ENCODE results near the gene PTH1R.

DNA sequence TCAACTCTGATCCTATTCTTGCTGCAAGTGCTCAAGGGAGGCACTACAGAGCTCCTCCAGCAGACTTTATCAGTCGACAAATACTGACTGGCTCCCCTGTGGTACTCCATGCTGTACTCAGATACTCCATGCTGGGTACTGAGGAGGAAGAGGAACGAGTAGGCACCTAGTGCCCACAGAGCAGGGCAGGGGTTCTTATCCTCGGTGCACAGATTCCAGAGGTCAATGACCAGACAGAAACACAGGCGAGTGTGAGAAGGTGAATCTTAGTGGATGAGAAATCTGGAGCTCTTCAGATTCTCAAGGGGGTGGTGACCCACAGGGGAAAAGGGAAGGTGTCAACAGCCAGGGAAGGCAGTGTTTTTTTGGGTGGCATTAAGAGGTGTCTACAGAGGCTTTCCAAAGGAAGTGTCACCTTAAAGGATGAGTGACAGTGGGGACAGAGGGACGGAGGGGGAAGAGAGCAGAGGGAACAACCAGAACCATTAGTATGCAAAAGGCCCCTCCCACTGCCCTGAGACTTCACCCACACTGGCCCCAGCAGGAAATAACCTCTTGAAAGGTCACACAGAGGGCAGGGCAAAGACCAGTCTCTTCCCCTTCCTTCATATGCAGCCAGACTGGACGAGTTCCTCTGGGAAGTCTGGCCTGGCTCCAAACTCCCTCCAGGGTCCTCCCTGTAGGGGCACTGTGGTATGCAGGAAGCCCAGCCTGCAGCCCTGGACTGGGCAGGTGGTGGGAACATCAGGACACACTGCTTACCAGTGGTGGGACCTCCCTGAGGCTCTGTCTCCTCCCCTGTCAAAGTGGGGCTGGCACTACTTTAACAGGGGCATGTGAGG lies 71.5 kb downstream of the PTH1R start:
- TF ChIP-seq EGR1 (IDR thresholded peaks at IDR 0.05; ENCODE audit: low read depth), result no peak
- TF ChIP-seq, protein P1, sequence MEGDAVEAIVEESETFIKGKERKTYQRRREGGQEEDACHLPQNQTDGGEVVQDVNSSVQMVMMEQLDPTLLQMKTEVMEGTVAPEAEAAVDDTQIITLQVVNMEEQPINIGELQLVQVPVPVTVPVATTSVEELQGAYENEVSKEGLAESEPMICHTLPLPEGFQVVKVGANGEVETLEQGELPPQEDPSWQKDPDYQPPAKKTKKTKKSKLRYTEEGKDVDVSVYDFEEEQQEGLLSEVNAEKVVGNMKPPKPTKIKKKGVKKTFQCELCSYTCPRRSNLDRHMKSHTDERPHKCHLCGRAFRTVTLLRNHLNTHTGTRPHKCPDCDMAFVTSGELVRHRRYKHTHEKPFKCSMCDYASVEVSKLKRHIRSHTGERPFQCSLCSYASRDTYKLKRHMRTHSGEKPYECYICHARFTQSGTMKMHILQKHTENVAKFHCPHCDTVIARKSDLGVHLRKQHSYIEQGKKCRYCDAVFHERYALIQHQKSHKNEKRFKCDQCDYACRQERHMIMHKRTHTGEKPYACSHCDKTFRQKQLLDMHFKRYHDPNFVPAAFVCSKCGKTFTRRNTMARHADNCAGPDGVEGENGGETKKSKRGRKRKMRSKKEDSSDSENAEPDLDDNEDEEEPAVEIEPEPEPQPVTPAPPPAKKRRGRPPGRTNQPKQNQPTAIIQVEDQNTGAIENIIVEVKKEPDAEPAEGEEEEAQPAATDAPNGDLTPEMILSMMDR (IDR thresholded peaks at IDR 0.05 in 2 of 3, conservative IDR thresholded peaks at IDR 0.05 in 1 of 3; ENCODE audit: borderline replicate concordance in 1 of 3, insufficient read depth in 1 of 3, low read depth in 2 of 3, low read length in 2 of 3), result no peak
- no peak for TF ChIP-seq POLR2AphosphoS5 (IDR thresholded peaks at IDR 0.05; ENCODE audit: low read depth, low read length)
- TF ChIP-seq EZH2phosphoT487 (IDR thresholded peaks at IDR 0.05; ENCODE audit: borderline replicate concordance), result no peak
- no peak for TF ChIP-seq ELF1 (IDR thresholded peaks at IDR 0.05; ENCODE audit: borderline replicate concordance, low read depth)
- TF ChIP-seq EZH2 (IDR thresholded peaks at IDR 0.05), result no peak
- TF ChIP-seq, protein P2, sequence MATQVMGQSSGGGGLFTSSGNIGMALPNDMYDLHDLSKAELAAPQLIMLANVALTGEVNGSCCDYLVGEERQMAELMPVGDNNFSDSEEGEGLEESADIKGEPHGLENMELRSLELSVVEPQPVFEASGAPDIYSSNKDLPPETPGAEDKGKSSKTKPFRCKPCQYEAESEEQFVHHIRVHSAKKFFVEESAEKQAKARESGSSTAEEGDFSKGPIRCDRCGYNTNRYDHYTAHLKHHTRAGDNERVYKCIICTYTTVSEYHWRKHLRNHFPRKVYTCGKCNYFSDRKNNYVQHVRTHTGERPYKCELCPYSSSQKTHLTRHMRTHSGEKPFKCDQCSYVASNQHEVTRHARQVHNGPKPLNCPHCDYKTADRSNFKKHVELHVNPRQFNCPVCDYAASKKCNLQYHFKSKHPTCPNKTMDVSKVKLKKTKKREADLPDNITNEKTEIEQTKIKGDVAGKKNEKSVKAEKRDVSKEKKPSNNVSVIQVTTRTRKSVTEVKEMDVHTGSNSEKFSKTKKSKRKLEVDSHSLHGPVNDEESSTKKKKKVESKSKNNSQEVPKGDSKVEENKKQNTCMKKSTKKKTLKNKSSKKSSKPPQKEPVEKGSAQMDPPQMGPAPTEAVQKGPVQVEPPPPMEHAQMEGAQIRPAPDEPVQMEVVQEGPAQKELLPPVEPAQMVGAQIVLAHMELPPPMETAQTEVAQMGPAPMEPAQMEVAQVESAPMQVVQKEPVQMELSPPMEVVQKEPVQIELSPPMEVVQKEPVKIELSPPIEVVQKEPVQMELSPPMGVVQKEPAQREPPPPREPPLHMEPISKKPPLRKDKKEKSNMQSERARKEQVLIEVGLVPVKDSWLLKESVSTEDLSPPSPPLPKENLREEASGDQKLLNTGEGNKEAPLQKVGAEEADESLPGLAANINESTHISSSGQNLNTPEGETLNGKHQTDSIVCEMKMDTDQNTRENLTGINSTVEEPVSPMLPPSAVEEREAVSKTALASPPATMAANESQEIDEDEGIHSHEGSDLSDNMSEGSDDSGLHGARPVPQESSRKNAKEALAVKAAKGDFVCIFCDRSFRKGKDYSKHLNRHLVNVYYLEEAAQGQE (IDR thresholded peaks at IDR 0.05; ENCODE audit: low read depth), result no peak
- no peak for TF ChIP-seq CEBPB (IDR thresholded peaks at IDR 0.05; ENCODE audit: low read depth)
- no peak for TF ChIP-seq POLR2A (IDR thresholded peaks at IDR 0.05; ENCODE audit: borderline replicate concordance, extremely low read depth, insufficient read depth, insufficient read length)
- TF ChIP-seq JUND (IDR thresholded peaks at IDR 0.05), result no peak
- no peak for TF ChIP-seq ZFX (IDR thresholded peaks at IDR 0.05)
- no peak for TF ChIP-seq SIN3A (IDR thresholded peaks at IDR 0.05; ENCODE audit: low read depth)
- TF ChIP-seq RAD21 (IDR thresholded peaks at IDR 0.05; ENCODE audit: low read depth), result no peak

Measured in HCT116 (cell line).